HAP-1 (cell line): ENCODE data around the gene DSE.

Source experiments
- DNase-seq, 2 experiments: peaks; one replicate each; pipeline ENCODE4 v3.0.0-alpha.2; 2016 to 2020; ENCODE audit warnings: low spot score in 2 of 2
- H3K27me3 ChIP-seq: fragments of 250-450 bp; sonication (Bioruptor Pico); 2 replicates; pipeline ENCODE4 v1.5.1; 2020; ENCODE audit warnings: low read depth, mild to moderate bottlenecking, moderate library complexity
- H3K36me3 ChIP-seq: fragments of 250-450 bp; sonication (Bioruptor Pico); replicated peaks from 2 replicates; pipeline ENCODE4 v1.5.1; 2020; ENCODE audit warnings: mild to moderate bottlenecking
- H3K4me1 ChIP-seq: fragments of 250-450 bp; sonication (Bioruptor Pico); 2 replicates; pipeline ENCODE4 v1.5.1; 2020; ENCODE audit warnings: mild to moderate bottlenecking
- H3K4me3 ChIP-seq: fragments of 250-450 bp; sonication (Bioruptor Pico); 2 replicates; pipeline ENCODE4 v1.5.1; 2020; ENCODE audit warnings: mild to moderate bottlenecking, moderate library complexity
- H3K9me3 ChIP-seq: fragments of 250-450 bp; sonication (Bioruptor Pico); 2 replicates; pipeline ENCODE4 v1.5.1; 2020; ENCODE audit warnings: mild to moderate bottlenecking, moderate library complexity
- in situ Hi-C: fragments of 300-500 bp; cut with MboI; formaldehyde crosslinking; loops from 3 replicates; pipeline ENCODE4 v1.14.3; 2020; ENCODE audit warnings: low sequenced_read_pairs, inconsistent platforms, mixed read lengths

DSE gene

GRCh38 chr6:116369964-116370759 is 585 bp upstream of the DSE start:
- Histone ChIP-seq H3K27me3 (no peaks in the 10 kb centered on the region), H3K36me3 (no peaks in the 10 kb centered on the region), H3K9me3 (no peaks in the 10 kb centered on the region), H3K4me3 (peak overlapping the region; percentile 47), H3K4me1 (peaks cover 3% of the 10 kb centered on the region; the same call in 1 of the 2 replicates)
- DNase-seq: peak in 1 of 2 experiments; percentile 8
- in situ Hi-C loops: no loop called here

- Histone ChIP-seq H3K4me3 (peak overlapping the region; percentile 47), H3K27me3 (no peaks in the 10 kb centered on the region; the same call in 1 of the 2 replicates), H3K36me3 (no peaks in the 10 kb centered on the region), H3K9me3 (no peaks in the 10 kb centered on the region), H3K4me1 (peaks cover 4% of the 10 kb centered on the region)
- peak; percentile 25 to 75 for DNase-seq
- in situ Hi-C loops: no loop called here
These were observed 572 bp downstream of the DSE start for GRCh38 chr6:116371120-116371917.

GRCh38 chr6:116371918-116372209 is 1.1 kb downstream of the DSE start:
- peak overlapping the region; percentile 47 for H3K4me3 ChIP-seq
- in situ Hi-C loops: no loop called here
- peaks cover 9% of the 10 kb centered on the region for H3K4me1 ChIP-seq
- H3K36me3 ChIP-seq: no peaks in the 10 kb centered on the region
- no peak for DNase-seq
- H3K9me3 ChIP-seq: no peaks in the 10 kb centered on the region
- H3K27me3 ChIP-seq: no peaks in the 10 kb centered on the region; the same call in 1 of the 2 replicates

- no peaks in the 10 kb centered on the region for H3K36me3 ChIP-seq
- no peaks in the 10 kb centered on the region; the same call in none of the 2 replicates for H3K27me3 ChIP-seq
- H3K9me3 ChIP-seq: no peaks in the 10 kb centered on the region
- H3K4me1 ChIP-seq: peaks cover 17% of the 10 kb centered on the region
- DNase-seq: no peak
- H3K4me3 ChIP-seq: no peak overlapping the region
- in situ Hi-C loops: no loop called here
These were observed 2.6 kb downstream of the DSE start for GRCh38 chr6:116373300-116373699.

- in situ Hi-C loops: no loop called here
- Histone ChIP-seq H3K4me1 (peaks cover 17% of the 10 kb centered on the region), H3K9me3 (no peaks in the 10 kb centered on the region), H3K36me3 (no peaks in the 10 kb centered on the region), H3K27me3 (no peaks in the 10 kb centered on the region; the same call in none of the 2 replicates), H3K4me3 (no peak overlapping the region)
- no peak for DNase-seq
These were observed 3.2 kb downstream of the DSE start for GRCh38 chr6:116373940-116374339.

- Histone ChIP-seq H3K4me3 (no peak overlapping the region), H3K36me3 (no peaks in the 10 kb centered on the region), H3K27me3 (no peaks in the 10 kb centered on the region; the same call in none of the 2 replicates), H3K4me1 (peaks cover 17% of the 10 kb centered on the region), H3K9me3 (no peaks in the 10 kb centered on the region)
- in situ Hi-C loops: no loop called here
- no peak for DNase-seq
These were observed 3.8 kb downstream of the DSE start for GRCh38 chr6:116374586-116374985.

GRCh38 chr6:116375262-116375661 is 4.5 kb downstream of the DSE start:
- in situ Hi-C loops: no loop called here
- DNase-seq: no peak
- Histone ChIP-seq H3K9me3 (no peaks in the 10 kb centered on the region), H3K4me1 (peaks cover 17% of the 10 kb centered on the region), H3K4me3 (no peak overlapping the region), H3K36me3 (no peaks in the 10 kb centered on the region), H3K27me3 (no peaks in the 10 kb centered on the region; the same call in none of the 2 replicates)

GRCh38 chr6:116376149-116376548 is 5.4 kb downstream of the DSE start:
- Histone ChIP-seq H3K27me3 (no peaks in the 10 kb centered on the region; the same call in none of the 2 replicates), H3K36me3 (no peaks in the 10 kb centered on the region), H3K4me3 (no peak overlapping the region), H3K9me3 (no peaks in the 10 kb centered on the region), H3K4me1 (peaks cover 17% of the 10 kb centered on the region)
- in situ Hi-C loops: no loop called here
- DNase-seq: no peak

- Histone ChIP-seq H3K4me3 (no peak overlapping the region), H3K36me3 (no peaks in the 10 kb centered on the region), H3K4me1 (peaks cover 15% of the 10 kb centered on the region), H3K9me3 (no peaks in the 10 kb centered on the region), H3K27me3 (no peaks in the 10 kb centered on the region; the same call in none of the 2 replicates)
- DNase-seq: no peak
- in situ Hi-C loops: no loop called here
These were observed 9.0 kb downstream of the DSE start for GRCh38 chr6:116379764-116380163.

GRCh38 chr6:116380346-116380745 is 9.6 kb downstream of the DSE start:
- no peaks in the 10 kb centered on the region; the same call in none of the 2 replicates for H3K27me3 ChIP-seq
- peaks cover 15% of the 10 kb centered on the region for H3K4me1 ChIP-seq
- no peak for DNase-seq
- no peaks in the 10 kb centered on the region for H3K36me3 ChIP-seq
- H3K4me3 ChIP-seq: no peak overlapping the region
- H3K9me3 ChIP-seq: no peaks in the 10 kb centered on the region
- in situ Hi-C loops: no loop called here

GRCh38 chr6:116381000-116381399 is 10.3 kb downstream of the DSE start:
- Histone ChIP-seq H3K4me3 (no peak overlapping the region), H3K9me3 (no peaks in the 10 kb centered on the region), H3K4me1 (peaks cover 15% of the 10 kb centered on the region), H3K27me3 (no peaks in the 10 kb centered on the region; the same call in 1 of the 2 replicates), H3K36me3 (no peaks in the 10 kb centered on the region)
- DNase-seq: no peak
- in situ Hi-C loops: no loop called here

- in situ Hi-C loops: no loop called here
- Histone ChIP-seq H3K27me3 (no peaks in the 10 kb centered on the region), H3K4me3 (no peak overlapping the region), H3K9me3 (no peaks in the 10 kb centered on the region), H3K36me3 (no peaks in the 10 kb centered on the region), H3K4me1 (peaks cover under 1% of the 10 kb centered on the region; the same call in 1 of the 2 replicates)
- DNase-seq: no peak
These were observed 11.8 kb downstream of the DSE start for GRCh38 chr6:116382587-116382986.

GRCh38 chr6:116384727-116385458 is 14.1 kb downstream of the DSE start:
- DNase-seq: no peak
- Histone ChIP-seq H3K27me3 (no peaks in the 10 kb centered on the region), H3K9me3 (no peaks in the 10 kb centered on the region), H3K4me1 (no peaks in the 10 kb centered on the region), H3K36me3 (no peaks in the 10 kb centered on the region), H3K4me3 (no peak overlapping the region)
- in situ Hi-C loops: no loop called here
